ENCODE data around the gene CTSO. TPM values are rescaled to one million over a fixed set of nuclear protein-coding genes. Genes with fewer than 3 reads are reported as not detected.

The CTSO gene
- total RNA-seq, 1 donor from 2014 or later, result 14.5 TPM

DNA sequence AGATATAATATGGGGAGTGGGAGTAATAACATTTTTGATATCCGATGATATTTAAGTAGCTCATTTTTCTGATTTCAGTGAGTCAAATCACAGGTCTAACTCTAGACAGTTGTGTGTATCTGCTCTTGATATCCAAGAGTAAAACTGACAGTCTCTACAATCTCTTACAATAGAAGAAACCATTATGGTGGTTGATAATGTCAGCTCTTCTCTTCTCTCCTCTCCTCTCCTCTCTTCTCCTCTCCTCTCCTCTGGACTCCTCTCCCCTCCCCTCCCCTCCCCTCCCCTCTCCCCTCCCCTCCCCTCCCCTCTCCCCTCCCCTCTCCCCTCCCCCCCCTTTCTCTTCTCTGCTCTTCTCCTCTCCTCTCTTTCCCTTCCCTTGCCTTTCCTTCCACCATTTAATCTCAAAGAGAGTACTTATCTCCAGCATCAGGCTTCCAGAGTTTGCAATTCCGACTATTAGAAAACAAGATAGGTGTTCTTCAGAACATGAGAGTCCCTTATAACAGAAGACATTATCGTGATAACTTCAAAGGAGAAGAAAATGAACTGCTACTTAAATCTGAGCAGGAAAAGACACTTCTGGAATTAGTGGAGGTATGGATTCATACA, 43.9 kb downstream of the CTSO start:
- Histone ChIP-seq H3K9me3 (no peaks in the 10 kb centered on the region), H3K4me3 (no peak overlapping the region), H3K36me3 (no peaks in the 10 kb centered on the region), H3K4me1 (no peaks in the 10 kb centered on the region), H3K27me3 (no peaks in the 10 kb centered on the region), H3K27ac (no peak overlapping the region)
- DNase-seq (ENCODE audit: extremely low spot score in 2 of 2), result no peak
- TF ChIP-seq POLR2AphosphoS5 (IDR thresholded peaks at IDR 0.05; ENCODE audit: insufficient read depth in 1 of 2, low read depth in 1 of 2) (no peak), POLR2A (IDR thresholded peaks at IDR 0.05) (no peak)
- TF ChIP-seq, protein P1, sequence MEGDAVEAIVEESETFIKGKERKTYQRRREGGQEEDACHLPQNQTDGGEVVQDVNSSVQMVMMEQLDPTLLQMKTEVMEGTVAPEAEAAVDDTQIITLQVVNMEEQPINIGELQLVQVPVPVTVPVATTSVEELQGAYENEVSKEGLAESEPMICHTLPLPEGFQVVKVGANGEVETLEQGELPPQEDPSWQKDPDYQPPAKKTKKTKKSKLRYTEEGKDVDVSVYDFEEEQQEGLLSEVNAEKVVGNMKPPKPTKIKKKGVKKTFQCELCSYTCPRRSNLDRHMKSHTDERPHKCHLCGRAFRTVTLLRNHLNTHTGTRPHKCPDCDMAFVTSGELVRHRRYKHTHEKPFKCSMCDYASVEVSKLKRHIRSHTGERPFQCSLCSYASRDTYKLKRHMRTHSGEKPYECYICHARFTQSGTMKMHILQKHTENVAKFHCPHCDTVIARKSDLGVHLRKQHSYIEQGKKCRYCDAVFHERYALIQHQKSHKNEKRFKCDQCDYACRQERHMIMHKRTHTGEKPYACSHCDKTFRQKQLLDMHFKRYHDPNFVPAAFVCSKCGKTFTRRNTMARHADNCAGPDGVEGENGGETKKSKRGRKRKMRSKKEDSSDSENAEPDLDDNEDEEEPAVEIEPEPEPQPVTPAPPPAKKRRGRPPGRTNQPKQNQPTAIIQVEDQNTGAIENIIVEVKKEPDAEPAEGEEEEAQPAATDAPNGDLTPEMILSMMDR (IDR thresholded peaks at IDR 0.05), result no peak
- intact Hi-C loops (cut with DNase I), result no loop called here

- DNase-seq (ENCODE audit: extremely low spot score in 2 of 2), result no peak
- intact Hi-C loops (cut with DNase I), result no loop called here
- TF ChIP-seq, protein P1 (IDR thresholded peaks at IDR 0.05), result no peak
- TF ChIP-seq POLR2A (IDR thresholded peaks at IDR 0.05) (no peak), POLR2AphosphoS5 (IDR thresholded peaks at IDR 0.05; ENCODE audit: insufficient read depth in 1 of 2, low read depth in 1 of 2) (no peak)
- Histone ChIP-seq H3K27ac (no peak overlapping the region), H3K9me3 (no peaks in the 10 kb centered on the region), H3K36me3 (no peaks in the 10 kb centered on the region), H3K27me3 (no peaks in the 10 kb centered on the region), H3K4me3 (no peak overlapping the region), H3K4me1 (no peaks in the 10 kb centered on the region)
Measured at GRCh38 chr4:155908187-155909139, 45.2 kb downstream of the CTSO start.

- no peaks in the 10 kb centered on the region for H3K36me3 ChIP-seq
- H3K4me1 ChIP-seq, result no peaks in the 10 kb centered on the region
- no peak for DNase-seq (ENCODE audit: extremely low spot score in 2 of 2)
- no peak overlapping the region for H3K27ac ChIP-seq
- no peak overlapping the region for H3K4me3 ChIP-seq
- no peaks in the 10 kb centered on the region for H3K27me3 ChIP-seq
- H3K9me3 ChIP-seq, result no peaks in the 10 kb centered on the region
- intact Hi-C loops (cut with DNase I), result no loop called here
- TF ChIP-seq POLR2AphosphoS5 (IDR thresholded peaks at IDR 0.05; ENCODE audit: insufficient read depth in 1 of 2, low read depth in 1 of 2), result no peak
- no peak for TF ChIP-seq POLR2A (IDR thresholded peaks at IDR 0.05)
- TF ChIP-seq, protein P1 (IDR thresholded peaks at IDR 0.05), result no peak
Measured at GRCh38 chr4:155907556-155907955, 46.1 kb downstream of the CTSO start.

- Histone ChIP-seq H3K36me3 (no peaks in the 10 kb centered on the region), H3K4me3 (no peak overlapping the region), H3K4me1 (no peaks in the 10 kb centered on the region), H3K27ac (no peak overlapping the region), H3K27me3 (no peaks in the 10 kb centered on the region), H3K9me3 (no peaks in the 10 kb centered on the region)
- TF ChIP-seq POLR2A (IDR thresholded peaks at IDR 0.05) (no peak), POLR2AphosphoS5 (IDR thresholded peaks at IDR 0.05; ENCODE audit: insufficient read depth in 1 of 2, low read depth in 1 of 2) (no peak)
- TF ChIP-seq, protein P1 (IDR thresholded peaks at IDR 0.05), result no peak
- DNase-seq (ENCODE audit: extremely low spot score in 2 of 2), result no peak
- intact Hi-C loops (cut with DNase I), result no loop called here
Measured at GRCh38 chr4:155906554-155907247, 47.0 kb downstream of the CTSO start.
